HG03025 (cell line): ENCODE measurements around the gene HEATR5A.
"Not testable (repeated sequence)": the region's sequence is repeated elsewhere in the genome, so short reads cannot be mapped to it uniquely, and the experiment has no call there.

Experiments
- ATAC-seq: cut with Tn5 transposase; IDR thresholded peaks from one replicate; pipeline ENCODE4 v1.9.1; 2021; ENCODE audit warnings: mild to moderate bottlenecking, moderate library complexity; ENCODE audit not compliant: unreplicated experiment, low FRiP score

HEATR5A gene

GRCh38 chr14:31337331-31337730 is 83.0 kb downstream of the HEATR5A start:
- ATAC-seq, result no peak

GRCh38 chr14:31336646-31337045 is 83.7 kb downstream of the HEATR5A start:
- no peak for ATAC-seq

GRCh38 chr14:31331395-31331794 is 89.0 kb downstream of the HEATR5A start:
- ATAC-seq, result not testable (repeated sequence)

GRCh38 chr14:31329876-31330521 is 90.4 kb downstream of the HEATR5A start:
- ATAC-seq, result not testable (repeated sequence)

- ATAC-seq, result no peak
Measured at GRCh38 chr14:31326111-31326510, 94.2 kb downstream of the HEATR5A start.

- ATAC-seq, result no peak
Measured at GRCh38 chr14:31323419-31323818, 96.9 kb downstream of the HEATR5A start.

GRCh38 chr14:31320922-31321766 is 99.2 kb downstream of the HEATR5A start:
- ATAC-seq, result no peak

- no peak for ATAC-seq
Measured at GRCh38 chr14:31320216-31320615, 100.1 kb downstream of the HEATR5A start.

- no peak for ATAC-seq
Measured at GRCh38 chr14:31319701-31320100, 100.6 kb downstream of the HEATR5A start.

GRCh38 chr14:31312934-31313333 is 107.4 kb downstream of the HEATR5A start:
- no peak for ATAC-seq

- not testable (repeated sequence) for ATAC-seq
Measured at GRCh38 chr14:31312370-31312769, 108.0 kb downstream of the HEATR5A start.

GRCh38 chr14:31307618-31308017 is 112.7 kb downstream of the HEATR5A start:
- ATAC-seq, result no peak

- no peak for ATAC-seq
Measured at GRCh38 chr14:31307198-31307597, 113.2 kb downstream of the HEATR5A start.

GRCh38 chr14:31303654-31304053 is 116.7 kb downstream of the HEATR5A start:
- ATAC-seq, result no peak

- no peak for ATAC-seq
Measured at GRCh38 chr14:31300883-31301282, 119.5 kb downstream of the HEATR5A start.

- no peak for ATAC-seq
Measured at GRCh38 chr14:31300296-31300695, 120.1 kb downstream of the HEATR5A start.

- ATAC-seq, result peak; percentile 63
Measured at GRCh38 chr14:31297701-31298344, 122.5 kb downstream of the HEATR5A start.

- no peak for ATAC-seq
Measured at GRCh38 chr14:31297112-31297511, 123.2 kb downstream of the HEATR5A start.

GRCh38 chr14:31294746-31295405 is 125.5 kb downstream of the HEATR5A start:
- no peak for ATAC-seq

- ATAC-seq, result no peak
Measured at GRCh38 chr14:31292937-31293616, 127.3 kb downstream of the HEATR5A start.
